HG02623 (cell line): ENCODE results near the gene REC8.

Experiments used
- ATAC-seq: cut with Tn5 transposase; IDR thresholded peaks from one replicate; pipeline ENCODE4 v1.9.1; 2021; ENCODE audit warnings: moderate library complexity; ENCODE audit not compliant: unreplicated experiment

REC8 gene

DNA sequence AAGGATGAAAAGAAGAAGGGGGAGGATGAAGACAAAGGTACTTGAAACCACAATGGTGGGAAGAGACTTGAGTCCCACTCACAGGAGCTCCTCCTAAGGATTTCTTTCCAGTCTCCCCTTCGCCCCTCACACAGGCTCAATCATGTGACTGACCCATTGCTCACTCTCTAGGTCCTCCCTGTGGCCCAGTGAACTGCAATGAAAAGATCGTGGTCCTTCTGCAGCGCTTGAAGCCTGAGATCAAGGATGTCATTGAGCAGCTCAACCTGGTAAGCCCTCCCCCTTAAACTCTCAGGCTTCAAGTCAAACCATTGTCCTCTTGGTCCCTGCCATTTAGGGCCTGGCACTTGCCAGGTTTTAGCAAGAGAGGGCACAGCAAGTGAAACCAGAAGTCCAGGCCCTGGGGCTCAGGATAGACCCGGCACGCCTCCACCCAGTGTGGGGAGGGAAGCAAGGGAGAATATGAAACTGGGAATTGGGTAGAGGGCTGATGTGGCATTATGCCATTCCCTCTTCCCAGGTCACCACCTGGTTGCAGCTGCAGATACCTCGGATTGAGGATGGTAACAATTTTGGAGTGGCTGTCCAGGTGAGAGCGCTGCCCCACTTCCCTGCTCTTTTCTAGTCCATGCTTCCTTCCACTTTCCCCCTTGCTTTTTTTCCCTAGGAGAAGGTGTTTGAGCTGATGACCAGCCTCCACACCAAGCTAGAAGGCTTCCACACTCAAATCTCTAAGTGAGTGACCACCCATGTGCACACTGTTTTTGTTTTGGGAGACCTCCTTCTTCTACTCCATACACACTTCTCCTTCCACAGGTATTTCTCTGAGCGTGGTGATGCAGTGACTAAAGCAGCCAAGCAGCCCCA is 34.1 kb upstream of the REC8 start:
- no peak for ATAC-seq

DNA sequence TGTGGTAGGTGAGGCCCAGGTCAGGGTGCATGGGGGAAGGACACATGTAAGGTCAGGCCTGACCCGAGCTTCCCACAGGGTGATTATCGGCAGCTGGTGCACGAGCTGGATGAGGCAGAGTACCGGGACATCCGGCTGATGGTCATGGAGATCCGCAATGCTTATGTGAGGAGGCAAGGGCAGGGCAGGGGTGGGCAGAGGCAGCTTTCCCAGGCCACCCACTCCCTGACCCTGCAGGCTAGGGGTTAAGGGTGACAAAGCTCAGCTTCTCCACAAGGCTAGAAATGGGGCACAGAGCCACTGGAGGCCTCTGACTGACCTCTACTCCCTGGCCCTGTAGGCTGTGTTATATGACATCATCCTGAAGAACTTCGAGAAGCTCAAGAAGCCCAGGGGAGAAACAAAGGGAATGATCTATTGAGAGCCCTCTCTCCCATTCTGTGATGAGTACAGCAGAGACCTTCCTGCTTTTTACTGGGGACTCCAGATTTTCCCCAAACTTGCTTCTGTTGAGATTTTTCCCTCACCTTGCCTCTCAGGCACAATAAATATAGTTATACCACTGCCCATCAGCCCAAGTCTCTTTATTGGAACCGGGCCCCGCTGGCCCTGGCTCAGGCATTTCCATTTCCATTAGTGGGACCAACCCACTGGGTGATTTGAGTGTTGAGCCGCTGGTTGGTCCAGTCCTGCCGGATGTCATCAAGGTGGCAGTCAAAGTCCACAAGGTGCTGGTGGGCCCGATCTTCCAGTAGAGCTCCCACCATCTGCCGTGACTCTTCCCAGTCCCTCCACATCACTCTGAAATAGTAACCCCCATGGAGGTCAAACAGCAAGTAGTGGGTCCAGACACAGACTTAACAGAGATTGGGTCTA is 33.2 kb upstream of the REC8 start:
- no peak for ATAC-seq

- no peak for ATAC-seq
Observed at GRCh38 chr14:24139272-24139934, 32.5 kb upstream of the REC8 start.

DNA sequence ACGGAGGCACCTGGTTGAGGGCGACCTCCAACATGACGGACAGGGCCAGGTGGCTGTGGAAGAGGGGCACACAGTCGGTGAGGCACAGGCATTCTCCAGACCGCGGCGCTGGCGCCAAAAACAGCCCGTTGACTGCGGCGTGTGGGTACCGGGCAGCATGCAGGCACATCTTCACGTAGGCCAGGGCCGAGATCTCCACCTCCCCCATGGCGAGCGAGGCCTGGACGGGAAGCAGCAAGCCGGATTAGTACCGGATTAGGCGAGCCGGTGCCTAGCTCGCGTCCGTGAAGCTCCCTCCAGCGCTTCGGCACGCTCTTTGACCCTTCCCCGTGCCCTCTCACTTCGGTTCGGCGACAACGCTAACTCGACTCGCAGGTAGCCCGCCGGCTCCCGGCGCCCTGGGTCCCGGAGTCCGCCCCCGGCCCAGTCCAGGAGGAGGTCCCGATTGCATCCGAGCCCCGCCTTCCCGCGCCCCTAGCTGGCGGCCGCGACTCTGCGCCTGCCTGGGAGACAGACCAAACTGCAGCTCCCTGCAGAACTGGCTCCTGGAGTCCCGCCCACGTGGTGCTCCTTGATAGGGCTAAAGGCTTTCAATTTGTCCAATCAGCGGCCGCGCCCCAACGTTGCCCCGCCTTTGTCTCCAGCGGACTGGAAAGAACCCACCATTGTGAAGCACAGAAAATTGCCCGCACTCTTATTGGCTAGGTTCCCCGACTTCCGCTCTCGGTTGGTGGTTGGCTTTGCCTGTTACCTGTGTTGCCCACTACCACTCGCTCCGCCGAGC is 30.6 kb upstream of the REC8 start, which contains the start of gene EMC9:
TSS of gene EMC9 (minus strand) at position 495 of the 784 bp plus-strand sequence. CDS start at position 208, 287 bp downstream.
- peak; percentile 80 for ATAC-seq

DNA sequence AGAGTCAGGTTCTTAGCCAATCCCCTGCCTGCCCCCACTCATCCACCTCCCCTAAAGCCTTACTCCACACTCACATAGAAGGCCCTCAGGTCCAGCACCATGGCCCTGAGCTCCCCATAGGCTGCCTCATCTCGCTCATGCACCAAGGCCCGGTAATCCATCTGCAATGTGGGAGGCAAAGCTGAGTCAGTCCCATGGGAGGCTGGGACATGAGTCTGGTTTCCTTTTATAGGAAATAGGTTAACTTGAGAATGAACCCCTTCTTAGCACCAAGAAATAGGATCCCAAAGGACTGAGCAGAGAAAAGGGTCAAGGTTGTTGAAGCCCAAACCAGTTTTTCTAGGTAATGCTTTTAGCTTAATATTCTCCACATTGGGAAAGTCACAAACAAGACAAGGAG is 28.4 kb upstream of the REC8 start:
- no peak for ATAC-seq

DNA sequence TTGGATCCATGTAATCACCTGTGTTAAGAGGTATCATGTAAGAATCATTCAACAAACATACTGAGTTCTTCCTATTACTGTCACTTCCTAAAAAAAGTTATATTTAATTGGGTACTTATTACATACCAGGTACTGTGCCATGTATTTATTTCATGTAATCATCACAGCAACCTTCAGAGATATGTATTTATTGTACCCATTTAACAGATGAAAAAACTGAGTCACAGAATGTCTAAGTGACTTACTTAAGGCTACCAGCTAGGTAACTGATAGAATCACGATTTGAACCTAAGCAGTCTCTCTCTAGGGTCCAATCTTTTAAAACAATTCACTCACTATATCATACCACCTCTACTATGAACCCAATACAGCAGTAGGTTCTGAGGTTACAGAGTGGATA is 27.4 kb upstream of the REC8 start:
- ATAC-seq, result no peak

GRCh38 chr14:24145219-24145618 is 26.7 kb upstream of the REC8 start:
- no peak for ATAC-seq

DNA sequence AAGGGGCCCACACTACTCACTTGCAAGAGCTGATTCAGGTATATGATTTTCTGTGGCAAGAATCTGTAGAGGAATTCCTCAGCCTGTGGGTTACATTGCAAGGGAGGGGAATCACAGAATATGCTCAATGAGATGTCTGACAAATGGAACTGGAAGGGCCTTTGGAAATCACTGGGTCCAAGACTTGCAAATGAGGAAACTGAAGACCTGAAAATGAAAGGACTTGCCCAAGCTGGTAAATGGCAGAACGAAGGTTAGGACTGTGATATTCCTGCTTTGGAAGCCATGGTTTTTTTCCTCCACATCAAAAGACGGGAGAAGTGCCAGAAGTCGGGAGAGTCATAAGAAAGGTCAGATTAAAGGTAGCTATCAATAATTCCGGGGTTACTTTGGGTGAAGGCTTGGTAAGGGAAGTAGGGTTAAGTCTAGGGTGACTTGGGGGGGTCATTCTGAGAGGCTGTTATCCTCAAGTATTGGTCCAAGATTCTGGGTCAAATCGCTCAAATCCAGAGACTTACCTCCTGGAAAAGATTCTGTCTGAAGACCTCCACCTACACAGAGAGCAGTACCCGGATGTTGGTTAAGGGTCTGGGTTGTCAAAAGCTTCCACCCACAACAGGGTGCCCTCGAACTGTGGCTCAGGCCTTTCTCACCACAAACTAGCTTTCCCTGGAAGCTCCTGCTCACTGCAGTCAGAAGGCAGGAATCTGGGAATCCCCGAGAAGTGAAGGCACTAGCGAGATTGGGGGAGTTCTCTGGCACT is 26.0 kb upstream of the REC8 start:
- no peak for ATAC-seq

DNA sequence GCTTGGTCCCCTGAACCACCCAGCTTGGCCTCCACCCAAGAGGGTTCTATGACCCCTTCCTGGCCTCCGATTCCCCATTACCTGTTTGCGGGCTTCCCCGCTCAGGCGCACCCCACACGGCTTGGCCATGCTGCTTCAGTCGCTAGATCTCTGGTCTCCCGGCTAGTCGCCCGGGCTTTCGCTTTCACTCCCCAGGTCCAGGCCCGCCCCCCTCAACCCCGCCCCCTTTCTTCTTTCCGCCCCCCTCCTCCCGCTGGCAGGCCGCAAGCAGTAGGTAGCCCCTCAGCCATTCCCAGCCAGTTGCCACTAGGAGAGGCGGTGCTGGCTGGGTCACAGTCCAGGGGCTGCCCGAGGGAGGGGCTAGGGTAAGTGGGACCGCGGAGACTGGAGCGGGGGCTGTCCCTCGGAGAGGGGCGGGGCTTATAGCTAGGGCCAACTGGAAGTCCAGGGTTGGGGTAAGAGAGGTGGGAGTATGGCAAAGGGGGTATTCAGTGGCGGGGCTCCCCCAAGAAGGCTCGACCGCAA is 25.4 kb upstream of the REC8 start, which contains the start of gene PSME2:
TSS of gene PSME2 (minus strand) at position 158 of the 525 bp plus-strand sequence. CDS start at position 129, 29 bp downstream.
- ATAC-seq, result peak; percentile 58

GRCh38 chr14:24146978-24147760 is 24.7 kb upstream of the REC8 start, which contains the start of gene RNF31:
RNF31 (plus strand) TSS chr14:24147498; CDS start chr14:24147699, 201 bp downstream.
- ATAC-seq, result peak; percentile 78

GRCh38 chr14:24147761-24148428 is 24.0 kb upstream of the REC8 start:
- no peak for ATAC-seq

GRCh38 chr14:24149302-24149969 is 22.4 kb upstream of the REC8 start:
- ATAC-seq, result no peak

DNA sequence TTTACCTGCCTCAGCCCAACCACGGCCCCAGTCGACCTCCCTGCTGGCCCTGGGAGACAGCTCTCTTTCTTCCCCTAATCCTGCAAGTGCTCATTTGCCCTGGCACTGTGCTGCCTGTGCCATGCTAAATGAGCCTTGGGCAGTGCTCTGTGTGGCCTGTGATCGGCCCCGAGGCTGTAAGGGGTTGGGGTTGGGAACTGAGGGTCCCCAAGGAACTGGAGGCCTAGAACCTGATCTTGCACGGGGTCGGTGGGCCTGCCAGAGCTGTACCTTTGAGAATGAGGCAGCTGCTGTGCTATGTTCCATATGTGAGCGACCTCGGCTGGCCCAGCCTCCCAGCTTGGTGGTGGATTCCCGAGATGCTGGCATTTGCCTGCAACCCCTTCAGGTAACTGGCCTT is 21.8 kb upstream of the REC8 start:
- no peak for ATAC-seq

DNA sequence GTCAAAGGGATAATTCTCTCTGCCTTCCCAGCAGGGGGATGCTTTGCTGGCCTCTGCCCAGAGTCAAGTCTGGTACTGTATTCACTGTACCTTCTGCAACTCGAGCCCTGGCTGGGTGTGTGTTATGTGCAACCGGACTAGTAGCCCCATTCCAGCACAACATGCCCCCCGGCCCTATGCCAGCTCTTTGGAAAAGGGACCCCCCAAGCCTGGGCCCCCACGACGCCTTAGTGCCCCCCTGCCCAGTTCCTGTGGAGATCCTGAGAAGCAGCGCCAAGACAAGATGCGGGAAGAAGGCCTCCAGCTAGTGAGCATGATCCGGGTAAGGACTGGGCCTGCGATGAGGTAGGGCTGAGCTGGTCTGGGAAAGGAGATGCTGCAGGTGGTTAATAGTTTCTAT is 21.3 kb upstream of the REC8 start:
- no peak for ATAC-seq

- no peak for ATAC-seq
Observed at GRCh38 chr14:24150993-24151392, 20.9 kb upstream of the REC8 start.

DNA sequence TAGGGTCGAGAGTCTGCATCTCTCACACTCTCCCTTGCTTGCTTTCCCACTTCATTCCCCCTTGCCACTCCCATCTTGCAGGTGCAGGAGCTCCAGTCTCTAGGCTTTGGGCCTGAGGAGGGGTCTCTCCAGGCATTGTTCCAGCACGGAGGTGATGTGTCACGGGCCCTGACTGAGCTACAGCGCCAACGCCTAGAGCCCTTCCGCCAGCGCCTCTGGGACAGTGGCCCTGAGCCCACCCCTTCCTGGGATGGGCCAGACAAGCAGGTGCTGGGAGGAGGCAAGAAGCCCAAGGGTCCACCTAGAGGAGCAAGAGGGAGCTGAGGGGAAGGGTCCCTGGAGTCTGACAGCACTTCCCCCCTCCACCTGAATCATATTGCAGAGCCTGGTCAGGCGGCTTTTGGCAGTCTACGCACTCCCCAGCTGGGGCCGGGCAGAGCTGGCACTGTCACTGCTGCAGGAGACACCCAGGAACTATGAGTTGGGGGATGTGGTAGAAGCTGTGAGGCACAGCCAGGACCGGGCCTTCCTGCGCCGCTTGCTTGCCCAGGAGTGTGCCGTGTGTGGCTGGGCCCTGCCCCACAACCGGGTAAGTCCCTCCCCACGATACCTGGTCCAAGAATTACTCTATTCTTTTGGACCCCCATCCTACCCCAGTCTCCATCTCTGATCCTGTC is 20.3 kb upstream of the REC8 start:
- ATAC-seq, result no peak

GRCh38 chr14:24155100-24155499 is 16.8 kb upstream of the REC8 start:
- ATAC-seq, result no peak
